ENCODE data around the gene GRPEL2.

The GRPEL2 gene

GRCh38 chr5:149325894-149326293 lies 19.4 kb upstream of the GRPEL2 start:
- H3K4me2 ChIP-seq (ENCODE audit: insufficient read depth, low read length) = no peak overlapping the region
- no peak overlapping the region for H3K27ac ChIP-seq (ENCODE audit: low read length)
- DNase-seq (no peak), ATAC-seq (ENCODE audit: insufficient read depth, low read depth) (no peak)
- H3K4me3 ChIP-seq (ENCODE audit: low read depth in 1 of 2, low read length in 2 of 2) = no peak overlapping the region
- no peaks in the 10 kb centered on the region for H3K27me3 ChIP-seq (ENCODE audit: insufficient read depth, low read length, poor library complexity)
- no peaks in the 10 kb centered on the region for H3K36me3 ChIP-seq (ENCODE audit: insufficient read depth, low read length)
- no peak overlapping the region for H2AFZ ChIP-seq (ENCODE audit: low read depth, low read length)
- H4K20me1 ChIP-seq (ENCODE audit: insufficient read depth, low read length) = no peaks in the 10 kb centered on the region
- H3K79me2 ChIP-seq (ENCODE audit: insufficient read depth, low read length) = no peaks in the 10 kb centered on the region
- TF ChIP-seq CTCF (IDR thresholded peaks at IDR 0.05; ENCODE audit: borderline replicate concordance, extremely low read depth, low read length, poor library complexity, severe bottlenecking) (no peak), EZH2 (IDR thresholded peaks at IDR 0.05; ENCODE audit: borderline replicate concordance, low read depth, low read length, severe bottlenecking) (no peak)
- H3K9ac ChIP-seq (ENCODE audit: low read depth, low read length) = no peak overlapping the region
- H3K4me1 ChIP-seq (ENCODE audit: insufficient read depth, low read length) = no peaks in the 10 kb centered on the region
- H3K9me3 ChIP-seq (ENCODE audit: insufficient read depth, low read length, severe bottlenecking) = no peaks in the 10 kb centered on the region

- Histone ChIP-seq H3K9me3 (ENCODE audit: insufficient read depth, low read length, severe bottlenecking) (no peaks in the 10 kb centered on the region), H3K27ac (ENCODE audit: low read length) (no peak overlapping the region), H3K79me2 (ENCODE audit: insufficient read depth, low read length) (no peaks in the 10 kb centered on the region), H3K4me1 (ENCODE audit: insufficient read depth, low read length) (no peaks in the 10 kb centered on the region), H3K4me3 (ENCODE audit: low read depth in 1 of 2, low read length in 2 of 2) (no peak overlapping the region), H2AFZ (ENCODE audit: low read depth, low read length) (no peak overlapping the region), H4K20me1 (ENCODE audit: insufficient read depth, low read length) (no peaks in the 10 kb centered on the region), H3K4me2 (ENCODE audit: insufficient read depth, low read length) (no peak overlapping the region), H3K36me3 (ENCODE audit: insufficient read depth, low read length) (no peaks in the 10 kb centered on the region), H3K27me3 (ENCODE audit: insufficient read depth, low read length, poor library complexity) (no peaks in the 10 kb centered on the region), H3K9ac (ENCODE audit: low read depth, low read length) (no peak overlapping the region)
- ATAC-seq (ENCODE audit: insufficient read depth, low read depth) = no peak
- TF ChIP-seq CTCF (IDR thresholded peaks at IDR 0.05; ENCODE audit: borderline replicate concordance, extremely low read depth, low read length, poor library complexity, severe bottlenecking) = no peak
- no peak for TF ChIP-seq EZH2 (IDR thresholded peaks at IDR 0.05; ENCODE audit: borderline replicate concordance, low read depth, low read length, severe bottlenecking)
- DNase-seq = no peak
Measured at GRCh38 chr5:149326611-149327010, 18.7 kb upstream of the GRPEL2 start.

GRCh38 chr5:149328177-149328576 lies 17.1 kb upstream of the GRPEL2 start:
- no peaks in the 10 kb centered on the region for H3K4me1 ChIP-seq (ENCODE audit: insufficient read depth, low read length)
- H2AFZ ChIP-seq (ENCODE audit: low read depth, low read length) = no peak overlapping the region
- DNase-seq (no peak), ATAC-seq (ENCODE audit: insufficient read depth, low read depth) (no peak)
- no peak overlapping the region for H3K4me3 ChIP-seq (ENCODE audit: low read depth in 1 of 2, low read length in 2 of 2)
- no peaks in the 10 kb centered on the region for H3K36me3 ChIP-seq (ENCODE audit: insufficient read depth, low read length)
- H3K9me3 ChIP-seq (ENCODE audit: insufficient read depth, low read length, severe bottlenecking) = no peaks in the 10 kb centered on the region
- H3K27me3 ChIP-seq (ENCODE audit: insufficient read depth, low read length, poor library complexity) = no peaks in the 10 kb centered on the region
- H3K4me2 ChIP-seq (ENCODE audit: insufficient read depth, low read length) = no peak overlapping the region
- TF ChIP-seq EZH2 (IDR thresholded peaks at IDR 0.05; ENCODE audit: borderline replicate concordance, low read depth, low read length, severe bottlenecking) = no peak
- TF ChIP-seq CTCF (IDR thresholded peaks at IDR 0.05; ENCODE audit: borderline replicate concordance, extremely low read depth, low read length, poor library complexity, severe bottlenecking) = no peak
- no peaks in the 10 kb centered on the region for H4K20me1 ChIP-seq (ENCODE audit: insufficient read depth, low read length)
- H3K79me2 ChIP-seq (ENCODE audit: insufficient read depth, low read length) = no peaks in the 10 kb centered on the region
- H3K27ac ChIP-seq (ENCODE audit: low read length) = no peak overlapping the region
- no peak overlapping the region for H3K9ac ChIP-seq (ENCODE audit: low read depth, low read length)

Data from DND-41 (cell line).